Adrenal gland (tissue), 5 donors: ENCODE results near the gene TMSB4X.

Source experiments
- CTCF ChIP-seq, 6 experiments: fragments of 450-650 bp in 4 of 6; fragments of 200-600 bp in 2 of 6; sonication (generic) in 1 of 6; IDR thresholded peaks; 1 replicate in 5 of 6; 2 replicates in 1 of 6; pipeline versions ENCODE4 v1.5.1 to v1.8.0; 2016 to 2021; ENCODE audit warnings: antibody characterized with exemption in 6 of 6, mild to moderate bottlenecking in 2 of 6, moderate library complexity in 1 of 6
- POLR2A ChIP-seq, 2 donors: fragments of 450-650 bp; IDR thresholded peaks; one replicate each; pipeline ENCODE4 v1.6.1; 2017; ENCODE audit warnings: antibody characterized with exemption in 2 of 2, mild to moderate bottlenecking in 2 of 2, moderate library complexity in 1 of 2
- donor health status: DM: no; HTN: no; CAD: no.

DNA sequence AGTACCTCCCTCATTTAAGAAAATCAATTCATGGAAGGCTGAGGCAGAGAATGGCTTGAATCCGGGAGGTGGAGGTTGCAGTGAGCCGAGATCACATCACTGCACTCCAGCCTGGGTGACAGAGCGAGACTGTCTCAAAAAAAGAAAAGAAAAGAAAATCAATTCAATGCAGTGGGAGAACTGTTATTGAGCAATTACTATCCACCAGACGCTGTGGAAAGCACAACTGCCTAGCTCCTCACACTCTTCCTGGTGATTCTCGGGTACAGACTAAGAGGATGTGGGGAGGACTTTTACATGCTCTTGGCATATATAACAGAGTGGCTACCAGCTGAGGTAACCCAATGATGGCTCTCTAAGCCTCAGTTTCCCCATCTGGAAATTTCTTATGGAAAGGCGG lies 2.7 kb upstream of the TMSB4X start:
- TF ChIP-seq POLR2A (IDR thresholded peaks at IDR 0.05) (no peak), CTCF (IDR thresholded peaks at IDR 0.05) (no peak)
